ENCODE data around the gene ABHD6.

The ABHD6 gene, protein sequence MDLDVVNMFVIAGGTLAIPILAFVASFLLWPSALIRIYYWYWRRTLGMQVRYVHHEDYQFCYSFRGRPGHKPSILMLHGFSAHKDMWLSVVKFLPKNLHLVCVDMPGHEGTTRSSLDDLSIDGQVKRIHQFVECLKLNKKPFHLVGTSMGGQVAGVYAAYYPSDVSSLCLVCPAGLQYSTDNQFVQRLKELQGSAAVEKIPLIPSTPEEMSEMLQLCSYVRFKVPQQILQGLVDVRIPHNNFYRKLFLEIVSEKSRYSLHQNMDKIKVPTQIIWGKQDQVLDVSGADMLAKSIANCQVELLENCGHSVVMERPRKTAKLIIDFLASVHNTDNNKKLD

DNA sequence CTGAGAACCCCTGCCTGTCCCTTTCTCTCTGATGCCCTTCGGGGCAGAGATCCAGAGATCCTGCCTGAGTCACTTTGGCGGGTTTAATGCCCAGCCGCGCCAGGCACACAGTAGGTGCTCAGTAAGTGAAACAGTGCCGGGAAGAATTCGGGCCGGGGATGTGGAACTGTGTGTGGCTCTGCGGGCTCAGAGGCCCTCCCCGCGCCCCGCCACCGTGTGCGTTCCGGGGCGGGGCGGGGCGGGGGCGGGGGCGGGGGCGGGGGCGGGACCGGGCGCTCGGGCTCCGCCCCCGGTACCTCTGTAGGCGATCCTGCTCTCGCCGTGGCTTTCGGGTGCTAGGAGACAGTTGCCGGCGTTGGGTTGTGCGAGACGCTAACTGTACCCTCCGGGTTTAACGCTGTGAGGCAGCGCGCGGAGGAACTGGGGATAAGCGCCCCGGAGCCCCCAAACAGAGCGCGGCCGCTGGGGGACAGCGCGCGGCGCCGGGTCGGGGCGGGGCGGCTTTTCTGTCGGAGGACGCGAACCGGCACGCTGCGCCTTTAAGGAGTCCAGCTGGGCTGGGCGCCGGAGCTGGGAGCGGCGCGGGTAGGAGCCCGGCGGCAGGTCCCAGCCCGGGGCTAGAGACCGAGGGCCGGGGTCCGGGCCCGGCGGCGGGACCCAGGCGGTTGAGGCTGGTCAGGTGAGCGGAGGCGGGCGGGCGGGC is at the start of gene ABHD6:
TSS of gene ABHD6 (plus strand) at position 555 of the 703 bp plus-strand sequence. CDS start 18,795 bp downstream, outside the sequence.
- no peak for TF ChIP-seq ZFX (IDR thresholded peaks at IDR 0.05)
- TF ChIP-seq, protein P1, sequence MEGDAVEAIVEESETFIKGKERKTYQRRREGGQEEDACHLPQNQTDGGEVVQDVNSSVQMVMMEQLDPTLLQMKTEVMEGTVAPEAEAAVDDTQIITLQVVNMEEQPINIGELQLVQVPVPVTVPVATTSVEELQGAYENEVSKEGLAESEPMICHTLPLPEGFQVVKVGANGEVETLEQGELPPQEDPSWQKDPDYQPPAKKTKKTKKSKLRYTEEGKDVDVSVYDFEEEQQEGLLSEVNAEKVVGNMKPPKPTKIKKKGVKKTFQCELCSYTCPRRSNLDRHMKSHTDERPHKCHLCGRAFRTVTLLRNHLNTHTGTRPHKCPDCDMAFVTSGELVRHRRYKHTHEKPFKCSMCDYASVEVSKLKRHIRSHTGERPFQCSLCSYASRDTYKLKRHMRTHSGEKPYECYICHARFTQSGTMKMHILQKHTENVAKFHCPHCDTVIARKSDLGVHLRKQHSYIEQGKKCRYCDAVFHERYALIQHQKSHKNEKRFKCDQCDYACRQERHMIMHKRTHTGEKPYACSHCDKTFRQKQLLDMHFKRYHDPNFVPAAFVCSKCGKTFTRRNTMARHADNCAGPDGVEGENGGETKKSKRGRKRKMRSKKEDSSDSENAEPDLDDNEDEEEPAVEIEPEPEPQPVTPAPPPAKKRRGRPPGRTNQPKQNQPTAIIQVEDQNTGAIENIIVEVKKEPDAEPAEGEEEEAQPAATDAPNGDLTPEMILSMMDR (conservative IDR thresholded peaks at IDR 0.05): peak; percentile 40
- peak within 1 kb of the TSS; percentile 70 for H3K27ac ChIP-seq

DNA sequence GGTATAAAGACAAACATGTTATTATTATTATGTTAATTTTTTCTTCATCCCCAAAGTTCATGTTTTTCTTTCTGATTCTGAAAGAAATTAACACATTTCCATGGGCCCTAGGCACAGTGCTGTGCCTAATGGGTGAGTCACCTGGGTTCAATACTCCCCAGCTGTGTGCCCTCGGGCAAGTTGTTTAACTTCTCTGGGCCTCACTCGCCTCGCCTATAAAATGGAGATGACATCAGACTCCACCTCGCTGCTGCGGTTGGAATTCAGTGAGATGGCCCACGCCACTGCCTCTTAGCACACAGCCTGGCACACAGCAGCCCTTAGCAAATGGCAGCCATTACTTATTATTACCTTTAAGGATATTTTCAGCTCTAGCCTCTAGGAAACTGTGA is 49.4 kb upstream of the ABHD6 start:
- no peak for TF ChIP-seq ZFX (IDR thresholded peaks at IDR 0.05)
- TF ChIP-seq, protein P1 (conservative IDR thresholded peaks at IDR 0.05): no peak
- no peak overlapping the region for H3K27ac ChIP-seq

DNA sequence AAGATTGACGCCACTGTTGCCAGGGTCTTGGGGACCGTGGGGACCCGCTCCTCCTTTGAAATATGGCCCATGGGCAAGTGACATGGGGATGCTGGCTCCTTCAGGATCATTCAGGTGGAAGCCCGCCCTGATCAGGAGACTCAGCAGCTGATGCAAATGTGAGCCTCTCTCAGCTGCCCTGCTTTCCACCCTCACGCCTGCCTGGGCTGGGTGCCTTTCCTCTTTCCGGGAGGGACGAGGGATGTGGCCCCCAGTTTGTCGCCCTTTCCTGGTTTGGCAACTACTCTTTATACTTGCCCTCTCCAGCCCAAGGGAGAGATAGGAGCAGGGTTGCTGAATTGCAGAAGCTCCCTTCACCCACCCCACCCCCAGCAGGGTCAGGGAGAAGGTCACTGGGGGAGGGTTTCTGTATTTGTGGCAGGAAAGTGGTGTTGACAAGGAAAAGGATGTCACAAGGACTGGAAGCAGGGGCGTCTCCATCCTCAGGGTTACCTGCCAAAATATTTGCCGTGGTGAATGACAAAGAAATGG is 48.6 kb upstream of the ABHD6 start:
- H3K27ac ChIP-seq: no peak overlapping the region
- TF ChIP-seq ZFX (IDR thresholded peaks at IDR 0.05): no peak
- TF ChIP-seq, protein P1 (conservative IDR thresholded peaks at IDR 0.05): no peak

DNA sequence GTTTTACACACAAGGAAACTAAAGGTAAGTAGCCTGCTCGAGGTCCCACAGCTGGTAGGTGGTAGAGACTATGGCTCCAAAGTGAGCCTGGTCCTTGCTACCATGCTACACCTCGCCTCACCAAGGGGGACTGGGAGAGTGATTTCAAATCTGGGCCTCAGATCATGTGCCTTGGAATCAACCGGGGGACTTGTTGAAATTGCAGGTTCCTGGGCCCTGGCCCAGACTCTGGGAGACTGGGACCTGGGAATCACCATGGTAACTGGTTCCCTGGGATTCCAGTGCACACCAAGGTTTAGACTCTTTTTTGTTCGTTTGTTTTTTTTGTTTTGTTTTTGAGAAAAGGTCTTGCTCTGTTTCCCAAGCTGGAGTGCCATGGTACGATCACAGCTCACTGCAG is 47.9 kb upstream of the ABHD6 start:
- no peak overlapping the region for H3K27ac ChIP-seq
- TF ChIP-seq, protein P1 (conservative IDR thresholded peaks at IDR 0.05): no peak
- no peak for TF ChIP-seq ZFX (IDR thresholded peaks at IDR 0.05)

DNA sequence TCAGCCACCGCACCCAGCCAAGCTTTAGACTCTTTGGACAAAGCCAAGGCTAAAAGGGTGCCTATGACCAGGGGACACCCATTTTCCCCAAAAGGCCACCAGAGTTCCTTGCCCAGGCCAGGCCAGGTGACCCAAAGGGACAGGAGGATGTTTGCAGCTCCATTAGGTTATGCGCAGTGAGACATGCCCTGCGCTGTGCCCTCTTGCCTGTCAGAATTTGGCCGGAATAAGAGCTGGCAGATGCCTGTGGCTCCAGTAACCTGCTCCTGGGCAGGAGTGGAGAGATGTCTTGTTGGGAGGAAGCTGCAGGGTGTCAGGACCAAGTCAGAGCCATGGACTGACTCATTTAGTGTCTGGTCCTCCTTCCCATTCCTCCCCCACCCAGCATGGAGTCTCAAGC is 47.3 kb upstream of the ABHD6 start:
- TF ChIP-seq ZFX (IDR thresholded peaks at IDR 0.05): no peak
- TF ChIP-seq, protein P1 (conservative IDR thresholded peaks at IDR 0.05): no peak
- H3K27ac ChIP-seq: no peak overlapping the region

DNA sequence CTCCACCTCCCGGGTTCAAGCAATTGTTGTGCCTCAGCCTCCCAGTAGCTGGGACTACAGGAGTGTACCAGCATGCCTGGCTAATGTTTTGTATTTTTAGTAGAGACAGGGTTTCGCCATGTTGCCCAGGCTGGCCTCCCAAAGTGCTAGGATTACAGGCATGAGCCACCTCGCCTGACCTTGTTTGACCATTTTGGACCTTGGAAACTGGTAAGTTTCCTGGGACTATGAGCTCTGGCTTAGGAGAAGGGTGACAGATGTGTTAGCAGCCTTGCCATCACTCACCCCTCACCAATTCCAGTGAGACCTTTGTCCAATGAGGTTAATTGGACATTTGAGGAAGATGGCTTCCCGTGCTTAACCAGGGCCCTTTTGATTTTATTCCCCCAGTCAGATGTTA is 46.7 kb upstream of the ABHD6 start:
- H3K27ac ChIP-seq: no peak overlapping the region
- TF ChIP-seq, protein P1 (conservative IDR thresholded peaks at IDR 0.05): no peak
- TF ChIP-seq ZFX (IDR thresholded peaks at IDR 0.05): no peak

Measured in C4-2B (cell line).